NCI-H187 treated with DMSO at 0.1 percent for 48 hours (cell line): Measurements from ENCODE around the gene ANKRD52.

Experiments
- DNase-seq: peaks from one replicate; lab custom pipeline; 2025; lab: John Stamatoyannopoulos, UW

Gene ANKRD52

GRCh38 chr12:56241424-56242303 lies 16.5 kb downstream of the ANKRD52 start:
- no peak for DNase-seq

GRCh38 chr12:56237552-56237951 lies 20.6 kb downstream of the ANKRD52 start:
- no peak for DNase-seq

GRCh38 chr12:56236985-56237384 lies 21.2 kb downstream of the ANKRD52 start:
- DNase-seq: no peak

GRCh38 chr12:56236091-56236490 lies 22.1 kb downstream of the ANKRD52 start:
- DNase-seq: no peak

- DNase-seq: no peak
These were observed 23.3 kb downstream of the ANKRD52 start for GRCh38 chr12:56234746-56235436.

- no peak for DNase-seq
These were observed 27.0 kb downstream of the ANKRD52 start for GRCh38 chr12:56231184-56231582.

- no peak for DNase-seq
These were observed 27.6 kb downstream of the ANKRD52 start for GRCh38 chr12:56230432-56231183.

- DNase-seq: no peak
These were observed 28.2 kb downstream of the ANKRD52 start, which contains the start of gene SLC39A5 for GRCh38 chr12:56229916-56230431. Gene SLC39A5 (plus strand): TSS chr12:56230051. CDS start chr12:56231275, 1,224 bp downstream.

- DNase-seq: no peak
These were observed 29.1 kb downstream of the ANKRD52 start for GRCh38 chr12:56229082-56229481.

- DNase-seq: no peak
These were observed 33.2 kb downstream of the ANKRD52 start for GRCh38 chr12:56224954-56225353.

GRCh38 chr12:56224102-56224701 lies 34.0 kb downstream of the ANKRD52 start, which contains the start of gene NABP2:
Gene NABP2 (plus strand): TSS chr12:56224342. CDS start chr12:56224857, 515 bp downstream.
- DNase-seq: peak; percentile 93

GRCh38 chr12:56223571-56224101 lies 34.5 kb downstream of the ANKRD52 start:
- no peak for DNase-seq

- no peak for DNase-seq
These were observed 35.7 kb downstream of the ANKRD52 start for GRCh38 chr12:56222531-56222895.

GRCh38 chr12:56221757-56222530 lies 36.2 kb downstream of the ANKRD52 start, which contains the start of gene RNF41:
Gene RNF41 (minus strand): TSS chr12:56221922. CDS start chr12:56214047, 7,875 bp downstream.
- peak; percentile 93 for DNase-seq

GRCh38 chr12:56221232-56221756 lies 36.9 kb downstream of the ANKRD52 start:
- DNase-seq: no peak

- DNase-seq: no peak
These were observed 37.5 kb downstream of the ANKRD52 start for GRCh38 chr12:56220611-56221231.

- no peak for DNase-seq
These were observed 38.3 kb downstream of the ANKRD52 start for GRCh38 chr12:56219840-56220239.

GRCh38 chr12:56216461-56216860 lies 41.7 kb downstream of the ANKRD52 start:
- no peak for DNase-seq

GRCh38 chr12:56213878-56214277 lies 44.3 kb downstream of the ANKRD52 start:
- DNase-seq: no peak

GRCh38 chr12:56212361-56212760 lies 45.8 kb downstream of the ANKRD52 start:
- DNase-seq: no peak
